AG04450 (cell line): ENCODE results near the gene WDR6. TPM values are rescaled to one million over a fixed set of nuclear protein-coding genes. Genes with fewer than 3 reads are reported as not detected.

Experiments
- CTCF ChIA-PET: fragments of 300-600, 350-600 bp; formaldehyde crosslinking; extraction: SDS; loops from one replicate; lab custom pipeline; 2022; ENCODE audit warnings: antibody characterized with exemption, inconsistent platforms; lab: Charles Lee
- POLR2A ChIA-PET: fragments of 350-600 bp; formaldehyde crosslinking; extraction: SDS; loops from one replicate; lab custom pipeline; 2021; ENCODE audit warnings: antibody characterized with exemption, inconsistent platforms; lab: Yijun Ruan, JAX
- DNase-seq: peaks from one replicate; pipeline ENCODE4 v3.0.0-alpha.2; 2011; ENCODE audit warnings: low read depth, low spot score
- H3K27ac ChIP-seq: one replicate; pipeline ENCODE4 v1.5.1; 2012; ENCODE audit warnings: low read depth, low read length, control low read depth
- H3K27me3 ChIP-seq: one replicate; pipeline ENCODE4 v1.6.0; 2012; ENCODE audit warnings: low read length; ENCODE audit not compliant: control insufficient read depth, insufficient read depth
- H3K4me3 ChIP-seq: 2 replicates; pipeline ENCODE4 v1.5.1; 2011; ENCODE audit warnings: mild to moderate bottlenecking, low read depth, low read length, control low read depth
- H3K9me3 ChIP-seq: 2 replicates; pipeline ENCODE4 v1.5.1; 2012; ENCODE audit warnings: low read length; ENCODE audit not compliant: control insufficient read depth, insufficient read depth
- polyA plus RNA-seq: library from polyadenylated mRNA; depleted of rRNA; stranded (reverse); fragments of >200 nt; gene quantifications from 2 replicates; pipeline ENCODE4 v1.2.3, GENCODE V29; 2011
- TF ChIP-seq, protein P1 (sequence below): IDR thresholded peaks from 2 replicates; pipeline ENCODE4 v1.5.1; 2011; ENCODE audit warnings: low read depth, low read length, control low read depth, inconsistent platforms

Gene WDR6
- polyA plus RNA-seq, 1 experiment, result 101 TPM

- Histone ChIP-seq H3K27me3 (no peaks in the 10 kb centered on the region), H3K9me3 (no peaks in the 10 kb centered on the region), H3K27ac (peak overlapping the region; percentile 31), H3K4me3 (peak overlapping the region; percentile 80)
- TF ChIP-seq, protein P1, sequence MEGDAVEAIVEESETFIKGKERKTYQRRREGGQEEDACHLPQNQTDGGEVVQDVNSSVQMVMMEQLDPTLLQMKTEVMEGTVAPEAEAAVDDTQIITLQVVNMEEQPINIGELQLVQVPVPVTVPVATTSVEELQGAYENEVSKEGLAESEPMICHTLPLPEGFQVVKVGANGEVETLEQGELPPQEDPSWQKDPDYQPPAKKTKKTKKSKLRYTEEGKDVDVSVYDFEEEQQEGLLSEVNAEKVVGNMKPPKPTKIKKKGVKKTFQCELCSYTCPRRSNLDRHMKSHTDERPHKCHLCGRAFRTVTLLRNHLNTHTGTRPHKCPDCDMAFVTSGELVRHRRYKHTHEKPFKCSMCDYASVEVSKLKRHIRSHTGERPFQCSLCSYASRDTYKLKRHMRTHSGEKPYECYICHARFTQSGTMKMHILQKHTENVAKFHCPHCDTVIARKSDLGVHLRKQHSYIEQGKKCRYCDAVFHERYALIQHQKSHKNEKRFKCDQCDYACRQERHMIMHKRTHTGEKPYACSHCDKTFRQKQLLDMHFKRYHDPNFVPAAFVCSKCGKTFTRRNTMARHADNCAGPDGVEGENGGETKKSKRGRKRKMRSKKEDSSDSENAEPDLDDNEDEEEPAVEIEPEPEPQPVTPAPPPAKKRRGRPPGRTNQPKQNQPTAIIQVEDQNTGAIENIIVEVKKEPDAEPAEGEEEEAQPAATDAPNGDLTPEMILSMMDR, result no peak
- DNase-seq, result no peak
- CTCF ChIA-PET, result interaction anchor here (0.6 to 3.6 kb wide), 3 partner anchors 16 to 1619 kb away, joined by 3 to 18 read pairs (median 3); partner anchors contain the start of gene WDR6
- POLR2A ChIA-PET, result interaction anchor here (0.6 to 3.9 kb wide), 3 partner anchors 15 to 68 kb away, joined by 3 to 70 read pairs (median 11); partner anchors contain the start of genes NDUFAF3 and WDR6
These were observed 16.3 kb upstream of the WDR6 start for GRCh38 chr3:48990636-48991469.

DNA sequence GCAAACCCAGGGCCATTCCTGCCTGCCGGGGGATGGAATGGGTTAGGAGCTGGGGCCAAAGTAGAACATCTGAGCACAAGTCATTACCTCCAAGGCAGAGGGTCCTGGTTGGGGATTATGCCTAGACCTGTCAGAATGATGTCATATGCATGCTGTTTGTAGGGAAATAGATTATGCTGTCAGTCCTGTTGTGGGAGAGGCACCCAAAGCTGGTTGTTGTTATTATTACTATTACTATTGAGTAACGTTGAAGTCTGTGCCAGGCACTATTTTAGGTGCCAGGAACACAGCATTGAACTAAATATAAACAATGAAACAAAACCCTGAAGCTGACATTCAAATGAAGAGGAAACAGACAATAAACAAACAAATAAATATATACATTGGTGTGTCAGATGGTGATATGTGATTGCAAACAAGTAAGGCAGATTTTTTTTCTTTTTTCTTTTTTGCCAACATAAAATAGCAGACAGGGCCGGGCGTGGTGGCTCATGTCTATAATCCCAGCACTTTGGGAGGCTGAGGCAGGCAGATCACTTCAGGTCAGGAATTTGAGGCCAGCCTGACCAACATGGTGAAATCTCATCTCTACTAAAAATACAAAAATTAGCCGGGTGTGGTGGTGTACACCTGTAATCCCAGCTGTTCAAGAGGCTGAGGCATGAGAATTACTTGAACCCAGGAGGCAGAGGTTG is 15.2 kb upstream of the WDR6 start:
- Histone ChIP-seq H3K9me3 (no peaks in the 10 kb centered on the region), H3K27ac (no peak overlapping the region), H3K27me3 (no peaks in the 10 kb centered on the region), H3K4me3 (peak overlapping the region; percentile 80)
- no peak for DNase-seq
- TF ChIP-seq, protein P1, result no peak
- CTCF ChIA-PET, result interaction anchor here (0.6 to 3.6 kb wide), 2 partner anchors 15 to 922 kb away, joined by 4 to 18 read pairs; partner anchors contain the start of gene WDR6
- POLR2A ChIA-PET, result interaction anchor here (1.7 to 3.9 kb wide), 2 partner anchors 14 to 29 kb away, joined by 11 to 70 read pairs; partner anchors contain the start of genes NDUFAF3 and WDR6

GRCh38 chr3:48993834-48994233 is 13.4 kb upstream of the WDR6 start:
- TF ChIP-seq, protein P1, result no peak
- CTCF ChIA-PET, result no interaction called here
- no peak for DNase-seq
- H3K27ac ChIP-seq, result no peak overlapping the region
- no peak overlapping the region for H3K4me3 ChIP-seq
- H3K27me3 ChIP-seq, result no peaks in the 10 kb centered on the region
- POLR2A ChIA-PET, result interaction anchor here (2.9 kb wide), 1 partner anchor 13 kb away, joined by 8 read pairs; the partner anchor contains the start of gene WDR6
- H3K9me3 ChIP-seq, result no peaks in the 10 kb centered on the region

DNA sequence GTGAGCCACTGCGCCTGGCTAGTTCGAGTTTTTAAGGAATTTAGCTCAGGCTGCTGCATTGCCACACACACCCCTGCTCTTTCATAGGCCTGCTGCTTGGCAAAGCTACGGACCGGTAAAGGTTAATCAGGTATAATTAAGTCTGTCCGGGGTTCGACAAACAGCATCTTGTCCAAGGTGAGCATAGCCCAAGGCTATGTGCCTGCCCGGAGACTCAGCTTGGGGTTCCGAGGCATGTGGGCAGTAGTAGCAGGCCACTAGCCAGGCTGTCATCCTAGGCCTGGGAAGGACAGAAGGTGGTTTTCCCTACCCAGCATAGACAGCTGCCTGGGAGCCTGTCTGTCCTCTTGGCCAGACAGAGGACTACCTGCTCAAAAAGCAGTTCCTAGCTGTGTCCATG is 10.6 kb upstream of the WDR6 start:
- CTCF ChIA-PET, result no interaction called here
- no peak for DNase-seq
- Histone ChIP-seq H3K9me3 (no peaks in the 10 kb centered on the region), H3K27me3 (no peaks in the 10 kb centered on the region), H3K4me3 (no peak overlapping the region), H3K27ac (no peak overlapping the region)
- TF ChIP-seq, protein P1, result no peak
- POLR2A ChIA-PET, result no interaction called here
